ENCODE results near the gene NT5C3A. TPM values are rescaled to one million over a fixed set of nuclear protein-coding genes. Genes with fewer than 3 reads are reported as not detected.
"Not testable (repeated sequence)": the region's sequence is repeated elsewhere in the genome, so short reads cannot be mapped to it uniquely, and the experiment has no call there.

The NT5C3A gene
- total RNA-seq, 4 donors from 2014 or later = 9.0 to 115 (median 55.7) TPM

GRCh38 chr7:33101906-33102305 is 39.3 kb upstream of the NT5C3A start:
- 82 to 88% methylated on average over 3 of the region's 3 CpGs for WGBS, 2 donors (ENCODE audit: low coverage in 1 of 2)
- in situ Hi-C loops (cut with MboI; ENCODE audit: low pct_ligation_motif_present in 1 of 4, low pct_unique_long_range_greater_than_20kb in 1 of 4, low sequenced_read_pairs in 3 of 4) (loop anchor here in 1 of 4 donors (25.0 kb wide), 1 partner anchor 615 kb away; the partner anchor contains the start of genes AVL9 and LSM5), intact Hi-C loops (cut with DNase I; ENCODE audit: low total_unique reads) (no loop called here)
- H3K27ac ChIP-seq = no peak overlapping the region
- peaks cover 1 to 20% (median 6%) of the 10 kb centered on the region in 4 donors for H3K4me1 ChIP-seq
- H3K27me3 ChIP-seq = no peaks in the 10 kb centered on the region
- H3K9me3 ChIP-seq = no peaks in the 10 kb centered on the region
- peaks cover 0 to 47% (median 18%) of the 10 kb centered on the region in 4 donors for H3K36me3 ChIP-seq
- DNase-seq = no peak
- no peak overlapping the region for H3K4me3 ChIP-seq
- TF ChIP-seq EP300 (IDR thresholded peaks at IDR 0.05; ENCODE audit: low read depth) (no peak), CTCF (IDR thresholded peaks at IDR 0.05) (no peak)

GRCh38 chr7:33100770-33101169 is 38.2 kb upstream of the NT5C3A start:
- no peaks in the 10 kb centered on the region for H3K27me3 ChIP-seq
- 85% methylated on average over 3 of the region's 3 CpGs for WGBS, 2 donors (ENCODE audit: low coverage in 1 of 2)
- no peak for TF ChIP-seq CTCF (IDR thresholded peaks at IDR 0.05)
- TF ChIP-seq EP300 (IDR thresholded peaks at IDR 0.05; ENCODE audit: low read depth) = no peak
- TF ChIP-seq POLR2AphosphoS5 (IDR thresholded peaks at IDR 0.05) = no peak
- DNase-seq = no peak
- H3K9me3 ChIP-seq = no peaks in the 10 kb centered on the region
- no peak overlapping the region for H3K27ac ChIP-seq
- in situ Hi-C loops (cut with MboI; ENCODE audit: low pct_ligation_motif_present in 1 of 4, low pct_unique_long_range_greater_than_20kb in 1 of 4, low sequenced_read_pairs in 3 of 4) (loop anchor here in 1 of 4 donors (25.0 kb wide), 1 partner anchor 613 kb away; the partner anchor contains the start of genes AVL9 and LSM5), intact Hi-C loops (cut with DNase I; ENCODE audit: low total_unique reads) (no loop called here)
- peaks cover 0 to 9% (median under 1%) of the 10 kb centered on the region in 4 donors for H3K4me1 ChIP-seq
- no peak overlapping the region for H3K4me3 ChIP-seq
- H3K36me3 ChIP-seq = peaks cover 0 to 58% (median 24%) of the 10 kb centered on the region in 4 donors

- TF ChIP-seq CTCF (IDR thresholded peaks at IDR 0.05) = no peak
- no peak for TF ChIP-seq POLR2A (IDR thresholded peaks at IDR 0.05)
- TF ChIP-seq POLR2AphosphoS5 (IDR thresholded peaks at IDR 0.05) = no peak
- no peak for TF ChIP-seq EP300 (IDR thresholded peaks at IDR 0.05; ENCODE audit: low read depth)
- in situ Hi-C loops (cut with MboI; ENCODE audit: low pct_ligation_motif_present in 1 of 4, low pct_unique_long_range_greater_than_20kb in 1 of 4, low sequenced_read_pairs in 3 of 4) = no loop called here
- H3K4me1 ChIP-seq = no peaks in the 10 kb centered on the region
- intact Hi-C loops (cut with DNase I; ENCODE audit: low total_unique reads) = no loop called here
- DNase-seq = no peak
- WGBS, 2 donors (ENCODE audit: low coverage in 1 of 2) = 68 to 97% methylated on average over 3 to 4 of the region's 4 CpGs
- H3K27me3 ChIP-seq = no peaks in the 10 kb centered on the region
- no peaks in the 10 kb centered on the region for H3K9me3 ChIP-seq
- H3K27ac ChIP-seq = no peak overlapping the region
- H3K36me3 ChIP-seq = peaks cover 0 to 71% (median 27%) of the 10 kb centered on the region in 4 donors
- no peak overlapping the region for H3K4me3 ChIP-seq
Measured at GRCh38 chr7:33099154-33099940, 36.8 kb upstream of the NT5C3A start.

GRCh38 chr7:33094745-33095275 is 32.2 kb upstream of the NT5C3A start:
- H3K27ac ChIP-seq; H3K4me1 ChIP-seq; H3K4me3 ChIP-seq; in situ Hi-C loops (cut with MboI; ENCODE audit: low pct_ligation_motif_present in 1 of 4, low pct_unique_long_range_greater_than_20kb in 1 of 4, low sequenced_read_pairs in 3 of 4); H3K9me3 ChIP-seq; DNase-seq; intact Hi-C loops (cut with DNase I; ENCODE audit: low total_unique reads); H3K27me3 ChIP-seq: not testable (repeated sequence)
- 68% methylated on average over 3 of the region's 6 CpGs; no CpG with 5 or more reads in 1 of the 2 donors for WGBS, 2 donors (ENCODE audit: low coverage in 1 of 2)
- H3K36me3 ChIP-seq = peaks cover 0 to 54% (median 23%) of the 10 kb centered on the region in 4 donors

Measured in transverse colon (tissue), 4 donors.